NB4 (cell line): Measurements from ENCODE around the gene TPST2.

ENCODE experiments used
- CTCF ChIP-seq: IDR thresholded peaks from one replicate; pipeline ENCODE4 v1.5.1; 2012; ENCODE audit warnings: low read depth, low read length
- MAX ChIP-seq: IDR thresholded peaks from 2 replicates; pipeline ENCODE4 v1.6.1; 2011; ENCODE audit warnings: low read depth, low read length
- POLR2A ChIP-seq: IDR thresholded peaks from 2 replicates; pipeline ENCODE4 v1.6.1; 2011; ENCODE audit warnings: mild to moderate bottlenecking; ENCODE audit not compliant: insufficient read length; ENCODE audit errors: extremely low read depth

GRCh38 chr22:26534171-26534855 lies 55.6 kb downstream of the TPST2 start:
- TF ChIP-seq MAX (no peak), CTCF (no peak), POLR2A (no peak)
